Esophagus squamous epithelium (tissue), 4 donors: ENCODE data around the gene ZNF488.

Experiments used
- CTCF ChIP-seq, 6 experiments: fragments of 450-650 bp in 4 of 6; fragments of 200-600 bp in 2 of 6; sonication (generic) in 2 of 6; IDR thresholded peaks; one replicate each; pipeline ENCODE4 v1.5.1; 2016 to 2019; ENCODE audit warnings: antibody characterized with exemption in 6 of 6, mild to moderate bottlenecking in 4 of 6, moderate library complexity in 4 of 6
- POLR2A ChIP-seq, 4 donors: fragments of 450-650 bp; IDR thresholded peaks; one replicate each; pipeline ENCODE4 v1.6.1; 2017; ENCODE audit warnings: antibody characterized with exemption in 4 of 4, mild to moderate bottlenecking in 4 of 4, moderate library complexity in 3 of 4

- TF ChIP-seq CTCF (IDR thresholded peaks at IDR 0.05) (no peak), POLR2A (IDR thresholded peaks at IDR 0.05) (no peak)
Measured at GRCh38 chr10:47408606-47409005, 24.5 kb upstream of the ZNF488 start.
